D721Med (cell line): ENCODE results near the gene ANKRD13C.

Source experiments
- DNase-seq: peaks from one replicate; pipeline ENCODE4 v3.0.0; 2011; ENCODE audit warnings: low spot score; ENCODE audit not compliant: insufficient read length
- FAIRE-seq: peaks from 2 replicates; lab custom pipeline; 2011; peaks lifted over from hg19 to GRCh38; lab: Jason Lieb, UNC
- CTCF ChIP-seq: IDR thresholded peaks from 2 replicates; pipeline ENCODE4 v1.5.1; 2012; ENCODE audit warnings: mild to moderate bottlenecking, control low read depth; ENCODE audit not compliant: insufficient read depth; ENCODE audit errors: missing control alignments

Gene ANKRD13C

GRCh38 chr1:70354332-70355110 lies at the start of gene ANKRD13C:
TSS of gene ANKRD13C (minus strand) at chr1:70354722. CDS start at chr1:70354408, 314 bp downstream.
- no peak for FAIRE-seq
- no peak for TF ChIP-seq CTCF
- peak; percentile 67 for DNase-seq

- FAIRE-seq (no peak), DNase-seq (no peak)
- TF ChIP-seq CTCF: no peak
These were observed 49.2 kb upstream of the ANKRD13C start for GRCh38 chr1:70403759-70404158.

GRCh38 chr1:70401974-70402373 lies 47.5 kb upstream of the ANKRD13C start:
- no peak for DNase-seq
- FAIRE-seq: no peak
- TF ChIP-seq CTCF: no peak

GRCh38 chr1:70400335-70400734 lies 45.8 kb upstream of the ANKRD13C start:
- DNase-seq (no peak), FAIRE-seq (no peak)
- TF ChIP-seq CTCF: no peak

- FAIRE-seq: no peak
- TF ChIP-seq CTCF: no peak
- no peak for DNase-seq
These were observed 42.5 kb upstream of the ANKRD13C start for GRCh38 chr1:70397013-70397412.

- no peak for FAIRE-seq
- no peak for TF ChIP-seq CTCF
These were observed 42.1 kb upstream of the ANKRD13C start for GRCh38 chr1:70396607-70397006.

GRCh38 chr1:70392626-70393025 lies 38.1 kb upstream of the ANKRD13C start:
- no peak for TF ChIP-seq CTCF
- DNase-seq: no peak
- no peak for FAIRE-seq

More at GRCh38 chr1:70396607-70397006, 42.1 kb upstream of the ANKRD13C start:
- no peak for DNase-seq
